K562 (cell line): ENCODE results near the gene KSR2. TPM values are rescaled to one million over a fixed set of nuclear protein-coding genes. Genes with fewer than 3 reads are reported as not detected.

ENCODE experiments used
- ATAC-seq: fragments of 200-7000 bp; cut with Tn5 transposase; 3 replicates; pipeline ENCODE4 v1.9.1; 2020; ENCODE audit warnings: moderate library complexity
- BruUV-seq: library from RNA; stranded (reverse); fragments of 400-500 nt; replicated peaks from 2 replicates; lab custom pipeline; 2021; lab: Mats Ljungman, UMichigan
- CTCF ChIA-PET: fragments of 300-600 bp; formaldehyde crosslinking; extraction: SDS; loops from one replicate; lab custom pipeline; 2021; ENCODE audit warnings: low intra/inter-chr PET ratio; lab: Yijun Ruan, JAX
- POLR2A ChIA-PET: fragments of 300-600, 350-650 bp; sonication (Branson Sonifier 250); formaldehyde crosslinking; extraction: SDS; loops from one replicate; lab custom pipeline; 2021; ENCODE audit warnings: antibody characterized with exemption, inconsistent platforms; lab: Yijun Ruan, JAX
- DNase-seq, 4 experiments: peaks; one replicate each; pipeline versions ENCODE4 v3.0.0 to v3.0.0-alpha.2; 2011 to 2018; ENCODE audit warnings: low spot score in 3 of 4, mixed read lengths in 3 of 4; ENCODE audit errors: extremely low read depth in 1 of 4
- FAIRE-seq: peaks from 2 replicates; lab custom pipeline; 2011; peaks lifted over from hg19 to GRCh38; lab: Jason Lieb, UNC
- H2AFZ ChIP-seq: 2 replicates; pipeline ENCODE4 v1.6.0; 2011; ENCODE audit warnings: low read depth, low read length, control low read depth, inconsistent platforms
- H3K27ac ChIP-seq: fragments of 200-600 bp; 3 replicates; pipeline ENCODE4 v1.8.0; 2011; ENCODE audit warnings: low read depth, mild to moderate bottlenecking, control low read depth, inconsistent platforms, low read length, moderate library complexity, mixed read lengths; ENCODE audit errors: extremely low read depth
- H3K27me3 ChIP-seq, 2 experiments: fragments of 300-600 bp in 1 of 2; 2 replicates in 1 of 2; 3 replicates in 1 of 2; pipeline versions ENCODE4 v1.6.0 to v1.8.0; 2011; ENCODE audit warnings: inconsistent platforms in 2 of 2, low read length in 2 of 2, mild to moderate bottlenecking in 1 of 2, mixed read lengths in 1 of 2, moderate library complexity in 1 of 2; ENCODE audit not compliant: control insufficient read depth in 2 of 2, insufficient read depth in 2 of 2
- H3K36me3 ChIP-seq: fragments of 300-600 bp; 3 replicates; pipeline ENCODE4 v1.8.0; 2011; ENCODE audit warnings: mild to moderate bottlenecking, low read length, inconsistent platforms; ENCODE audit not compliant: control insufficient read depth, insufficient read depth
- H3K4me1 ChIP-seq, 2 experiments: fragments of 200-600 bp in 1 of 2; replicated peaks in 1 of 2; 2 replicates in 1 of 2; 3 replicates in 1 of 2; pipeline versions ENCODE4 v1.5.1 to v1.8.0; 2011; ENCODE audit warnings: inconsistent platforms in 2 of 2, low read length in 2 of 2, mild to moderate bottlenecking in 1 of 2, mixed read lengths in 1 of 2, moderate library complexity in 1 of 2; ENCODE audit not compliant: control insufficient read depth in 2 of 2, insufficient read depth in 2 of 2
- H3K4me2 ChIP-seq: 2 replicates; pipeline ENCODE4 v1.6.1; 2011; ENCODE audit warnings: low read length, control low read depth, inconsistent platforms, mixed read lengths; ENCODE audit not compliant: insufficient read depth
- H3K4me3 ChIP-seq: fragments of 200-600 bp; sonication (generic), shearing (Covaris generic); 2 replicates; pipeline ENCODE4 v1.5.1; 2016; ENCODE audit warnings: control low read depth, inconsistent platforms
- H3K79me2 ChIP-seq: fragments of 200-600 bp; 3 replicates; pipeline ENCODE4 v1.8.0; 2011; ENCODE audit warnings: low read length, inconsistent platforms; ENCODE audit not compliant: control insufficient read depth, insufficient read depth
- H3K9ac ChIP-seq, 2 experiments: 2 replicates each; pipeline versions ENCODE4 v1.6.0 to v1.6.1; 2011; ENCODE audit warnings: low read depth in 2 of 2, low read length in 2 of 2, control low read depth in 1 of 2, inconsistent platforms in 1 of 2, mild to moderate bottlenecking in 1 of 2, mixed read lengths in 1 of 2; ENCODE audit not compliant: insufficient read depth in 1 of 2
- H3K9me1 ChIP-seq: one replicate; pipeline ENCODE4 v1.6.0; 2011; ENCODE audit warnings: inconsistent platforms, mild to moderate bottlenecking, low read length, moderate library complexity; ENCODE audit not compliant: control insufficient read depth, insufficient read depth
- H3K9me3 ChIP-seq: replicated peaks from 2 replicates; pipeline ENCODE4 v1.5.1; 2011; ENCODE audit warnings: low read depth, low read length, inconsistent platforms; ENCODE audit not compliant: control insufficient read depth, insufficient read depth
- H4K20me1 ChIP-seq: replicated peaks from 2 replicates; pipeline ENCODE4 v1.6.1; 2011; ENCODE audit warnings: low read length, inconsistent platforms, mixed read lengths; ENCODE audit not compliant: control insufficient read depth, insufficient read depth
- ARID3A ChIP-seq: IDR thresholded peaks from 2 replicates; pipeline ENCODE4 v1.6.1; 2012; ENCODE audit warnings: low read depth, low read length, improper control_type of control experiment, borderline replicate concordance
- CAMTA2 ChIP-seq: fragments of 250-450 bp; sonication (Bioruptor Pico); conservative IDR thresholded peaks from 2 replicates; pipeline ENCODE4 v1.5.1; 2022
- ELK3 ChIP-seq: fragments of 450-650 bp; formaldehyde crosslinking; IDR thresholded peaks from 2 replicates; pipeline ENCODE4 v1.4.0; 2020; ENCODE audit warnings: mild to moderate bottlenecking
- ETV5 ChIP-seq: sonication (generic); formaldehyde crosslinking; IDR thresholded peaks from 2 replicates; pipeline ENCODE4 v1.4.0; 2020; ENCODE audit warnings: low read depth, mild to moderate bottlenecking, missing genetic modification reagents
- GTF2A2 ChIP-seq: IDR thresholded peaks from 2 replicates; pipeline ENCODE4 v1.6.1; 2016; ENCODE audit warnings: mild to moderate bottlenecking, missing genetic modification characterization, missing compliant biosample characterization
- HBP1 ChIP-seq: fragments of 450-650 bp; formaldehyde crosslinking; IDR thresholded peaks from 2 replicates; pipeline ENCODE4 v1.4.0; 2022; ENCODE audit warnings: missing genetic modification characterization
- NFIC ChIP-seq: fragments of 450-650 bp; IDR thresholded peaks from 2 replicates; pipeline ENCODE4 v1.6.1; 2017; ENCODE audit warnings: mild to moderate bottlenecking, inconsistent platforms
- STAT6 ChIP-seq: sonication (generic); formaldehyde crosslinking; IDR thresholded peaks from 2 replicates; pipeline ENCODE4 v1.8.1; 2023; ENCODE audit warnings: mild to moderate bottlenecking, missing genetic modification reagents
- TRIM28 ChIP-seq: fragments of 450-650 bp; IDR thresholded peaks from 2 replicates; pipeline ENCODE4 v1.6.1; 2017
- ZNF232 ChIP-seq: sonication (generic); formaldehyde crosslinking; IDR thresholded peaks from 2 replicates; pipeline ENCODE4 v1.8.0; 2022; ENCODE audit warnings: mild to moderate bottlenecking, missing genetic modification reagents
- ZNF324 ChIP-seq: fragments of 250-450 bp; sonication (Bioruptor Pico); IDR thresholded peaks from 2 replicates; pipeline ENCODE4 v1.4.0; 2020; ENCODE audit warnings: mild to moderate bottlenecking
- WGBS: fragments of 100-300 bp; shearing (Covaris generic); methylation state at CpG from one replicate; pipeline ENCODE4 v1.1.6; 2016; ENCODE audit warnings: low coverage, mixed read lengths; ENCODE audit not compliant: insufficient coverage; ENCODE audit errors: missing lambda C conversion rate; 5-methylcytosine and 5-hydroxymethylcytosine counted together
- in situ Hi-C: fragments of 300-500 bp; cut with MboI; formaldehyde crosslinking; loops from 4 replicates; pipeline ENCODE4 v1.15.0; 2018; ENCODE audit warnings: inconsistent platforms, mixed read lengths
- intact Hi-C: fragments of 100-400 bp; cut with micrococcal nuclease; formaldehyde crosslinking; loops from 2 replicates; pipeline ENCODE4 v1.14.2; 2022
- polyA plus RNA-seq, 8 experiments: library from polyadenylated mRNA; depleted of rRNA in 4 of 8; stranded (reverse) in 5 of 8; unstranded in 3 of 8; fragments of >200 nt; fragmentation: Nextera tagmentation in 2 of 8; fragmentation: Illumina TruSeq in 1 of 8; extraction: Ambion mirVana in 2 of 8; extraction: Trizol in 1 of 8; gene quantifications; 2 replicates each; pipeline versions ENCODE4 v1.2.1 to v1.2.3, GENCODE V29; 2011 to 2014; ENCODE audit warnings: inconsistent platforms in 1 of 8, missing spikeins in 1 of 8
- total RNA-seq, 7 experiments: library from RNA; depleted of rRNA in 6 of 7; stranded (reverse); fragments of >200 nt in 6 of 7; fragmentation: Illumina TruSeq in 2 of 7; extraction: Trizol in 2 of 7; gene quantifications; 2 replicates each; pipeline versions ENCODE4 v1.2.1 to v1.2.3, GENCODE V29; 2011 to 2021; ENCODE audit warnings: low replicate concordance in 1 of 7

KSR2 gene
- total and polyA plus RNA-seq, 9 of the 15 experiments (the other 6 are each of a cell fraction or from before 2014, with no cell fraction given) = not detected

GRCh38 chr12:117985182-117985581 is 16.4 kb upstream of the KSR2 start:
- Histone ChIP-seq H3K9me3 (no peaks in the 10 kb centered on the region), H3K9ac (no peak overlapping the region), H3K79me2 (no peaks in the 10 kb centered on the region), H3K4me2 (no peak overlapping the region), H2AFZ (no peak overlapping the region), H3K27ac (no peak overlapping the region), H3K4me1 (no peaks in the 10 kb centered on the region), H3K36me3 (no peaks in the 10 kb centered on the region), H3K9me1 (no peaks in the 10 kb centered on the region), H4K20me1 (no peaks in the 10 kb centered on the region), H3K4me3 (no peak overlapping the region), H3K27me3 (peaks cover 8 to 11% of the 10 kb centered on the region in 2 experiments; a peak in 3 of 5 replicates)
- 8% methylated on average over 2 of the region's 2 CpGs for WGBS
- in situ Hi-C loops (no loop called here), intact Hi-C loops (no loop called here)
- ChIA-PET POLR2A (interaction anchor here (0.6 kb wide), 1 partner anchor 35 kb away, joined by 3 read pairs; no protein-coding TSS in a partner anchor), CTCF (no interaction called here)
- DNase-seq (no peak), ATAC-seq (no peak), FAIRE-seq (no peak)
- no peak for TF ChIP-seq NFIC
- no peak for TF ChIP-seq CAMTA2 (CRISPR knock-in tag)
- no peak for TF ChIP-seq STAT6 (CRISPR knock-in tag)
- TF ChIP-seq GTF2A2 (tag) = no peak
- no peak for TF ChIP-seq ARID3A
- no peak for TF ChIP-seq HBP1 (CRISPR knock-in tag)
- TF ChIP-seq ETV5 (CRISPR knock-in tag) = no peak
- no peak for TF ChIP-seq ZNF232 (CRISPR knock-in tag)
- no peak for TF ChIP-seq TRIM28
- no peak for TF ChIP-seq ELK3 (CRISPR knock-in tag)
- no peak for TF ChIP-seq ZNF324
- no TSS peak for BruUV-seq
